MM.1S (cell line): ENCODE data around the gene SPTLC3.

Experiments used
- DNase-seq: peaks from one replicate; pipeline ENCODE4 v3.0.0-alpha.2; 2015
- H2AFZ ChIP-seq: fragments of 300-600 bp; sonication (generic); 2 replicates; pipeline ENCODE4 v1.6.0; 2016; ENCODE audit warnings: antibody characterized with exemption, low read length
- H3F3A ChIP-seq: fragments of 300-600 bp; sonication (generic); 2 replicates; pipeline ENCODE4 v1.6.1; 2016; ENCODE audit warnings: mild to moderate bottlenecking, antibody characterized with exemption, low read length, moderate library complexity, mixed read lengths; ENCODE audit not compliant: insufficient read depth
- H3K27ac ChIP-seq: fragments of 300-600 bp; sonication (generic); 2 replicates; pipeline ENCODE4 v1.5.1; 2016; ENCODE audit warnings: mild to moderate bottlenecking, low read length
- H3K27me3 ChIP-seq: fragments of 300-600 bp; sonication (generic); replicated peaks from 2 replicates; pipeline ENCODE4 v1.6.0; 2016; ENCODE audit warnings: low read length; ENCODE audit not compliant: insufficient read depth
- H3K36me3 ChIP-seq: fragments of 300-600 bp; sonication (generic); replicated peaks from 2 replicates; pipeline ENCODE4 v1.6.1; 2016; ENCODE audit warnings: mild to moderate bottlenecking, low read length, mixed read lengths; ENCODE audit not compliant: insufficient read depth
- H3K4me1 ChIP-seq: fragments of 300-600 bp; sonication (generic); 2 replicates; pipeline ENCODE4 v1.6.1; 2016; ENCODE audit warnings: low read length, mixed read lengths
- H3K4me2 ChIP-seq: fragments of 300-600 bp; sonication (generic); 2 replicates; pipeline ENCODE4 v1.6.0; 2016; ENCODE audit warnings: low read depth, low read length
- H3K4me3 ChIP-seq: fragments of 300-600 bp; sonication (generic); 2 replicates; pipeline ENCODE4 v1.5.1; 2016; ENCODE audit warnings: low read length, mixed read lengths
- H3K79me2 ChIP-seq: fragments of 300-600 bp; sonication (generic); 2 replicates; pipeline ENCODE4 v1.6.1; 2016; ENCODE audit warnings: mixed run types, low read length, mixed read lengths
- H3K9ac ChIP-seq: fragments of 300-600 bp; sonication (generic); 2 replicates; pipeline ENCODE4 v1.6.1; 2016; ENCODE audit warnings: low read length, mixed read lengths
- H3K9me2 ChIP-seq: fragments of 300-600 bp; sonication (generic); replicated peaks from 2 replicates; pipeline ENCODE4 v1.6.1; 2016; ENCODE audit warnings: mild to moderate bottlenecking, low read length, mixed read lengths; ENCODE audit not compliant: insufficient read depth
- H3K9me3 ChIP-seq: fragments of 300-600 bp; sonication (generic); replicated peaks from 2 replicates; pipeline ENCODE4 v1.6.1; 2016; ENCODE audit warnings: mild to moderate bottlenecking, low read length, mixed read lengths; ENCODE audit not compliant: insufficient read depth
- H4K20me1 ChIP-seq: fragments of 300-600 bp; sonication (generic); 2 replicates; pipeline ENCODE4 v1.6.1; 2016; ENCODE audit warnings: mild to moderate bottlenecking, low read length, moderate library complexity, mixed read lengths; ENCODE audit not compliant: insufficient read depth
- CTCF ChIP-seq: fragments of 300-600 bp; sonication (generic); IDR thresholded peaks from 2 replicates; pipeline ENCODE4 v1.5.1; 2016; ENCODE audit warnings: antibody characterized with exemption, low read length, mixed read lengths
- EZH2 ChIP-seq: fragments of 300-600 bp; sonication (generic); optimal IDR thresholded peaks from 2 replicates; pipeline ENCODE3; 2017; ENCODE audit warnings: low read depth, mild to moderate bottlenecking, antibody characterized with exemption, low read length, mixed read lengths
- EZH2phosphoT487 ChIP-seq: fragments of 300-600 bp; sonication (generic); IDR thresholded peaks from 2 replicates; pipeline ENCODE4 v1.6.1; 2018; ENCODE audit warnings: antibody characterized with exemption, low read length

SPTLC3 gene

GRCh38 chr20:13125486-13125885 lies 116.7 kb downstream of the SPTLC3 start:
- H3K9me2 ChIP-seq, result no peaks in the 10 kb centered on the region
- H4K20me1 ChIP-seq, result no peaks in the 10 kb centered on the region
- no peaks in the 10 kb centered on the region for H3K79me2 ChIP-seq
- no peak overlapping the region for H3K4me3 ChIP-seq
- no peaks in the 10 kb centered on the region for H3K27me3 ChIP-seq
- no peak for TF ChIP-seq EZH2
- no peak for TF ChIP-seq EZH2phosphoT487
- no peak for TF ChIP-seq CTCF
- no peaks in the 10 kb centered on the region for H3K9me3 ChIP-seq
- no peak overlapping the region for H3K27ac ChIP-seq
- H3K9ac ChIP-seq, result no peak overlapping the region
- no peaks in the 10 kb centered on the region for H3F3A ChIP-seq
- no peaks in the 10 kb centered on the region for H3K4me1 ChIP-seq
- no peak overlapping the region for H3K4me2 ChIP-seq
- DNase-seq, result no peak
- no peaks in the 10 kb centered on the region for H3K36me3 ChIP-seq
- no peak overlapping the region for H2AFZ ChIP-seq

- Histone ChIP-seq H3K27ac (no peak overlapping the region), H3K79me2 (no peaks in the 10 kb centered on the region), H3K27me3 (no peaks in the 10 kb centered on the region), H3F3A (no peaks in the 10 kb centered on the region), H3K9me2 (no peaks in the 10 kb centered on the region), H3K36me3 (no peaks in the 10 kb centered on the region), H3K4me3 (no peak overlapping the region), H2AFZ (no peak overlapping the region), H3K4me1 (0 out of 2 replicates have a peak, but pooled peaks cover 3% of the 10 kb centered on the region), H3K9ac (no peak overlapping the region), H4K20me1 (no peaks in the 10 kb centered on the region), H3K4me2 (no peak overlapping the region), H3K9me3 (no peaks in the 10 kb centered on the region)
- TF ChIP-seq CTCF (no peak), EZH2phosphoT487 (no peak), EZH2 (no peak)
- DNase-seq, result no peak
Measured at GRCh38 chr20:13128173-13128572, 119.4 kb downstream of the SPTLC3 start.

GRCh38 chr20:13130061-13130706 lies 121.4 kb downstream of the SPTLC3 start:
- 0 out of 2 replicates have a peak, but pooled peaks cover 3% of the 10 kb centered on the region for H3K4me1 ChIP-seq
- no peak overlapping the region for H2AFZ ChIP-seq
- TF ChIP-seq CTCF (no peak), EZH2phosphoT487 (no peak), EZH2 (no peak)
- no peaks in the 10 kb centered on the region for H3K9me3 ChIP-seq
- no peaks in the 10 kb centered on the region for H3K36me3 ChIP-seq
- no peaks in the 10 kb centered on the region for H4K20me1 ChIP-seq
- H3F3A ChIP-seq, result no peaks in the 10 kb centered on the region
- H3K27me3 ChIP-seq, result no peaks in the 10 kb centered on the region
- H3K4me3 ChIP-seq, result no peak overlapping the region
- H3K4me2 ChIP-seq, result no peak overlapping the region
- no peaks in the 10 kb centered on the region for H3K9me2 ChIP-seq
- no peak overlapping the region for H3K27ac ChIP-seq
- no peaks in the 10 kb centered on the region for H3K79me2 ChIP-seq
- no peak for DNase-seq
- no peak overlapping the region for H3K9ac ChIP-seq
